Prostate gland (tissue), 2 donors: ENCODE results near the gene FBXO15. TPM values are rescaled to one million over a fixed set of nuclear protein-coding genes. Genes with fewer than 3 reads are reported as not detected.

Source experiments
- DNase-seq: peaks from one replicate; pipeline ENCODE4 v3.0.0-alpha.2; 2019; ENCODE audit warnings: low spot score
- H3K27ac ChIP-seq, 2 donors: fragments of 200-600 bp; sonication (generic); 2 replicates each; pipeline ENCODE4 v1.5.1; 2017 to 2019
- H3K27me3 ChIP-seq: fragments of 200-600 bp; sonication (generic); replicated peaks from 2 replicates; pipeline ENCODE4 v1.5.1; 2019; ENCODE audit not compliant: insufficient read depth
- H3K36me3 ChIP-seq, 2 donors: fragments of 200-600 bp; sonication (generic); 1 replicate in 1 of 2; 2 replicates in 1 of 2; pipeline versions ENCODE4 v1.5.1 to v1.8.1; 2017 to 2019
- H3K4me1 ChIP-seq: fragments of 200-600 bp; sonication (generic); replicated peaks from 2 replicates; pipeline ENCODE4 v1.5.1; 2019
- H3K4me3 ChIP-seq, 2 donors: fragments of 200-600 bp; sonication (generic); 2 replicates each; pipeline ENCODE4 v1.5.1; 2017 to 2019
- H3K9me3 ChIP-seq: fragments of 200-600 bp; sonication (generic); 2 replicates; pipeline ENCODE4 v1.5.1; 2017
- POLR2A ChIP-seq: fragments of 450-650 bp; IDR thresholded peaks from one replicate; pipeline ENCODE4 v1.6.1; 2016; ENCODE audit warnings: antibody characterized with exemption, mild to moderate bottlenecking
- POLR2AphosphoS5 ChIP-seq: sonication (generic); formaldehyde crosslinking; IDR thresholded peaks from one replicate; pipeline ENCODE4 v1.6.1; 2017; ENCODE audit warnings: antibody characterized with exemption
- WGBS: methylation state at CpG from one replicate; pipeline ENCODE4 v1.1.5; 2018; 5-methylcytosine and 5-hydroxymethylcytosine counted together
- intact Hi-C: fragments of 100-400 bp; cut with DNase I; formaldehyde crosslinking; loops from one replicate; pipeline ENCODE4 v1.14.2; 2022
- total RNA-seq, 2 donors: library from RNA; depleted of rRNA; stranded (reverse); fragments of >200 nt; gene quantifications; one replicate each; pipeline ENCODE4 v1.1.0, GENCODE V29; 2016
- TF ChIP-seq, protein P1 (sequence below), 4 experiments: fragments of 200-600 bp in 2 of 4; fragments of 450-650 bp in 2 of 4; sonication (generic) in 2 of 4; IDR thresholded peaks; 1 replicate in 3 of 4; 2 replicates in 1 of 4; pipeline ENCODE4 v1.5.1; 2016 to 2019; ENCODE audit warnings: antibody characterized with exemption in 4 of 4, mild to moderate bottlenecking in 2 of 4, moderate library complexity in 2 of 4

The FBXO15 gene
- total RNA-seq, 2 donors from 2014 or later: 4.2 to 7.8 TPM

DNA sequence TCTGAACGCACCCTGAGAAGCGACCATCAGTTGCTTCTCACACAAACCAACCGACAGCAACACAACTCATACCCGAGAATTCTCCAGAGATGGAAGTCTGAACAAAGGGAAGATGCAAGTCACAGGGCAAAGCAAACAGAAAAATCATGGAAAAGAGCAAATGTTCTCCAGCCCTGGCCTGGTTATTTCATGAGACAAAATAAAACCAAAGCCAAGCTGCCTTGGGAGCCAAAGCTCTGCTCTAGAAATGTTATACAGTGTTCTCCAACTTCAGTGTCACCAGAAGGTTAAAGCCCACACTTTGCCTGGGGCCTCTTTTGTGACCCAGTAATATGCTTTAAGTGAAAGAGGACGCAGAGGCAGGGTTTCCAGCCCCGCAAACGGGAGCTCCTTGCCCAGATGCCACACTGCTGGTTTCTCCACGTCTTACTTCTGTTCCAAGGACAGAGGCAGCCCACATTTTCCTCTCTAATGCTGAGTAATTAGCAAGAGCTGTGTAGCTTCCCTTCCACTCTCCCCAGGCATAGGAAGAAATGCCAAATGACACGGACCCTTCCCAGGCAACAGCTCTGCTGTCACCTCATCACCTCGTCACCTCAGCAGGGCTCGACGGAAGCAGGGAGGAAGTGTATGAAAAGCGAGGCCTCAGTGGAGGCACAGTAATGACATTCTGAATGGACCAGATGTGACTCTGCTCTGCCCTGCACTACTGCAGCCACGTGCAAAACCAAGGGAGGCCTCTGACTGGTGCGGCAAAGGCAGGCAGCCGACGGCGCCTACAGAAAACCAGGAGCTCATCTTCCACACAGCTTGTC, 64.7 kb downstream of the FBXO15 start:
- H3K4me3 ChIP-seq: no peak overlapping the region

GRCh38 chr18:74081966-74082741, 65.5 kb downstream of the FBXO15 start:
- intact Hi-C loops: no loop called here
- Histone ChIP-seq H3K27me3 (no peaks in the 10 kb centered on the region), H3K4me3 (no peak overlapping the region), H3K4me1 (no peaks in the 10 kb centered on the region), H3K36me3 (no peaks in the 10 kb centered on the region), H3K9me3 (no peaks in the 10 kb centered on the region), H3K27ac (no peak overlapping the region)
- 60% methylated on average over 13 of the region's 13 CpGs for WGBS
- no peak for TF ChIP-seq POLR2A
- TF ChIP-seq, protein P1, sequence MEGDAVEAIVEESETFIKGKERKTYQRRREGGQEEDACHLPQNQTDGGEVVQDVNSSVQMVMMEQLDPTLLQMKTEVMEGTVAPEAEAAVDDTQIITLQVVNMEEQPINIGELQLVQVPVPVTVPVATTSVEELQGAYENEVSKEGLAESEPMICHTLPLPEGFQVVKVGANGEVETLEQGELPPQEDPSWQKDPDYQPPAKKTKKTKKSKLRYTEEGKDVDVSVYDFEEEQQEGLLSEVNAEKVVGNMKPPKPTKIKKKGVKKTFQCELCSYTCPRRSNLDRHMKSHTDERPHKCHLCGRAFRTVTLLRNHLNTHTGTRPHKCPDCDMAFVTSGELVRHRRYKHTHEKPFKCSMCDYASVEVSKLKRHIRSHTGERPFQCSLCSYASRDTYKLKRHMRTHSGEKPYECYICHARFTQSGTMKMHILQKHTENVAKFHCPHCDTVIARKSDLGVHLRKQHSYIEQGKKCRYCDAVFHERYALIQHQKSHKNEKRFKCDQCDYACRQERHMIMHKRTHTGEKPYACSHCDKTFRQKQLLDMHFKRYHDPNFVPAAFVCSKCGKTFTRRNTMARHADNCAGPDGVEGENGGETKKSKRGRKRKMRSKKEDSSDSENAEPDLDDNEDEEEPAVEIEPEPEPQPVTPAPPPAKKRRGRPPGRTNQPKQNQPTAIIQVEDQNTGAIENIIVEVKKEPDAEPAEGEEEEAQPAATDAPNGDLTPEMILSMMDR (IDR thresholded peaks at IDR 0.05): peak in 2 of 4 experiments; percentile 25 to 41
- DNase-seq: no peak

More for the DNA sequence above, 64.7 kb downstream of the FBXO15 start:
- H3K27me3 ChIP-seq: no peaks in the 10 kb centered on the region
- TF ChIP-seq, protein P1 (IDR thresholded peaks at IDR 0.05): no peak
- 52% methylated on average over 18 of the region's 18 CpGs for WGBS
- intact Hi-C loops: no loop called here
- no peak for DNase-seq
- H3K9me3 ChIP-seq: no peaks in the 10 kb centered on the region
- H3K4me1 ChIP-seq: no peaks in the 10 kb centered on the region
- no peaks in the 10 kb centered on the region for H3K36me3 ChIP-seq
- no peak overlapping the region for H3K27ac ChIP-seq

GRCh38 chr18:74078257-74078656, 69.4 kb downstream of the FBXO15 start:
- H3K4me1 ChIP-seq: no peaks in the 10 kb centered on the region
- TF ChIP-seq POLR2A: no peak
- TF ChIP-seq, protein P1 (IDR thresholded peaks at IDR 0.05): no peak
- no peak for TF ChIP-seq POLR2AphosphoS5
- H3K27ac ChIP-seq: no peak overlapping the region
- no peak for DNase-seq
- H3K4me3 ChIP-seq: no peak overlapping the region
- H3K27me3 ChIP-seq: no peaks in the 10 kb centered on the region
- intact Hi-C loops: no loop called here
- H3K36me3 ChIP-seq: no peaks in the 10 kb centered on the region
- no peaks in the 10 kb centered on the region for H3K9me3 ChIP-seq
- WGBS: 93% methylated on average over 9 of the region's 9 CpGs

- H3K4me3 ChIP-seq: no peak overlapping the region
- H3K27ac ChIP-seq: no peak overlapping the region
- no peaks in the 10 kb centered on the region for H3K27me3 ChIP-seq
- TF ChIP-seq, protein P1 (IDR thresholded peaks at IDR 0.05): no peak
- no peak for TF ChIP-seq POLR2A
- no peak for TF ChIP-seq POLR2AphosphoS5
- no peak for DNase-seq
- H3K36me3 ChIP-seq: no peaks in the 10 kb centered on the region
- 94% methylated on average over 17 of the region's 17 CpGs for WGBS
- intact Hi-C loops: no loop called here
- no peaks in the 10 kb centered on the region for H3K9me3 ChIP-seq
- no peaks in the 10 kb centered on the region for H3K4me1 ChIP-seq
Observed at GRCh38 chr18:74074668-74075564, 72.7 kb downstream of the FBXO15 start.
